ENCODE data around the gene DERL3. TPM values are rescaled to one million over a fixed set of nuclear protein-coding genes. Genes with fewer than 3 reads are reported as not detected.

Gene DERL3
- total RNA-seq, 3 donors from 2014 or later: 5.7 to 7.1 (median 6.9) TPM

GRCh38 chr22:23831261-23831660 is 7.5 kb downstream of the DERL3 start:
- no peak for DNase-seq
- H3K4me3 Mint-ChIP-seq: no peak overlapping the region
- no peaks in the 10 kb centered on the region for H3K27me3 Mint-ChIP-seq (ENCODE audit: low read depth)
- H3K9me3 Mint-ChIP-seq: no peaks in the 10 kb centered on the region
- ATAC-seq: no peak
- H3K4me1 Mint-ChIP-seq (ENCODE audit: low read depth): no peaks in the 10 kb centered on the region
- H3K36me3 Mint-ChIP-seq (ENCODE audit: insufficient read depth): peaks cover 22% of the 10 kb centered on the region

- ATAC-seq: no peak
- no peaks in the 10 kb centered on the region for H3K9me3 Mint-ChIP-seq
- DNase-seq: no peak
- no peaks in the 10 kb centered on the region for H3K4me1 Mint-ChIP-seq (ENCODE audit: low read depth)
- no peaks in the 10 kb centered on the region for H3K27me3 Mint-ChIP-seq (ENCODE audit: low read depth)
- H3K4me3 Mint-ChIP-seq: no peak overlapping the region
- peaks cover 26% of the 10 kb centered on the region for H3K36me3 Mint-ChIP-seq (ENCODE audit: insufficient read depth)
Observed at GRCh38 chr22:23829845-23830372, 8.9 kb downstream of the DERL3 start.

GRCh38 chr22:23828800-23829680 is 9.8 kb downstream of the DERL3 start:
- H3K9me3 Mint-ChIP-seq: no peaks in the 10 kb centered on the region
- H3K36me3 Mint-ChIP-seq (ENCODE audit: insufficient read depth): peaks cover 27% of the 10 kb centered on the region
- DNase-seq (no peak), ATAC-seq (no peak)
- no peaks in the 10 kb centered on the region for H3K27me3 Mint-ChIP-seq (ENCODE audit: low read depth)
- no peak overlapping the region for H3K4me3 Mint-ChIP-seq
- H3K4me1 Mint-ChIP-seq (ENCODE audit: low read depth): no peaks in the 10 kb centered on the region

- H3K36me3 Mint-ChIP-seq (ENCODE audit: insufficient read depth): peaks cover 37% of the 10 kb centered on the region
- H3K27me3 Mint-ChIP-seq (ENCODE audit: low read depth): no peaks in the 10 kb centered on the region
- no peak overlapping the region for H3K4me3 Mint-ChIP-seq
- no peak for ATAC-seq
- no peak for DNase-seq
- no peaks in the 10 kb centered on the region for H3K9me3 Mint-ChIP-seq
- no peaks in the 10 kb centered on the region for H3K4me1 Mint-ChIP-seq (ENCODE audit: low read depth)
Observed at GRCh38 chr22:23827351-23827995, 11.3 kb downstream of the DERL3 start.

GRCh38 chr22:23826510-23827350 is 12.1 kb downstream of the DERL3 start:
- no peak overlapping the region for H3K4me3 Mint-ChIP-seq
- no peaks in the 10 kb centered on the region for H3K9me3 Mint-ChIP-seq
- no peak for DNase-seq
- H3K27me3 Mint-ChIP-seq (ENCODE audit: low read depth): no peaks in the 10 kb centered on the region
- no peak for ATAC-seq
- H3K4me1 Mint-ChIP-seq (ENCODE audit: low read depth): no peaks in the 10 kb centered on the region
- H3K36me3 Mint-ChIP-seq (ENCODE audit: insufficient read depth): peaks cover 37% of the 10 kb centered on the region

GRCh38 chr22:23825246-23825905 is 13.4 kb downstream of the DERL3 start:
- Mint-ChIP-seq H3K9me3 (no peaks in the 10 kb centered on the region), H3K27me3 (ENCODE audit: low read depth) (no peaks in the 10 kb centered on the region), H3K36me3 (ENCODE audit: insufficient read depth) (peaks cover 36% of the 10 kb centered on the region), H3K4me1 (ENCODE audit: low read depth) (peaks cover 4% of the 10 kb centered on the region), H3K4me3 (no peak overlapping the region)
- ATAC-seq: no peak
- no peak for DNase-seq

- peaks cover 36% of the 10 kb centered on the region for H3K36me3 Mint-ChIP-seq (ENCODE audit: insufficient read depth)
Observed at GRCh38 chr22:23824476-23825245, 14.1 kb downstream of the DERL3 start.

GRCh38 chr22:23823331-23823791 is 15.4 kb downstream of the DERL3 start:
- H3K36me3 Mint-ChIP-seq (ENCODE audit: insufficient read depth): peaks cover 29% of the 10 kb centered on the region

More at GRCh38 chr22:23824476-23825245, 14.1 kb downstream of the DERL3 start:
- no peak overlapping the region for H3K4me3 Mint-ChIP-seq
- no peaks in the 10 kb centered on the region for H3K9me3 Mint-ChIP-seq
- no peak for ATAC-seq
- no peak for DNase-seq
- peaks cover 5% of the 10 kb centered on the region for H3K4me1 Mint-ChIP-seq (ENCODE audit: low read depth)
- no peaks in the 10 kb centered on the region for H3K27me3 Mint-ChIP-seq (ENCODE audit: low read depth)

GRCh38 chr22:23822101-23822671 is 16.6 kb downstream of the DERL3 start:
- ATAC-seq (no peak), DNase-seq (no peak)
- Mint-ChIP-seq H3K4me3 (no peak overlapping the region), H3K9me3 (no peaks in the 10 kb centered on the region), H3K36me3 (ENCODE audit: insufficient read depth) (peaks cover 34% of the 10 kb centered on the region), H3K4me1 (ENCODE audit: low read depth) (peaks cover 7% of the 10 kb centered on the region), H3K27me3 (ENCODE audit: low read depth) (no peaks in the 10 kb centered on the region)

More at GRCh38 chr22:23823331-23823791, 15.4 kb downstream of the DERL3 start:
- Mint-ChIP-seq H3K4me3 (no peak overlapping the region), H3K4me1 (ENCODE audit: low read depth) (peaks cover 7% of the 10 kb centered on the region), H3K27me3 (ENCODE audit: low read depth) (no peaks in the 10 kb centered on the region), H3K9me3 (no peaks in the 10 kb centered on the region)
- DNase-seq (no peak), ATAC-seq (no peak)

GRCh38 chr22:23820748-23821211 is 18.0 kb downstream of the DERL3 start:
- DNase-seq (no peak), ATAC-seq (no peak)
- Mint-ChIP-seq H3K9me3 (no peaks in the 10 kb centered on the region), H3K4me3 (no peak overlapping the region), H3K27me3 (ENCODE audit: low read depth) (no peaks in the 10 kb centered on the region), H3K36me3 (ENCODE audit: insufficient read depth) (peaks cover 35% of the 10 kb centered on the region), H3K4me1 (ENCODE audit: low read depth) (peaks cover 7% of the 10 kb centered on the region)

GRCh38 chr22:23818541-23818940 is 20.3 kb downstream of the DERL3 start:
- Mint-ChIP-seq H3K9me3 (no peaks in the 10 kb centered on the region), H3K36me3 (ENCODE audit: insufficient read depth) (peaks cover 28% of the 10 kb centered on the region), H3K4me1 (ENCODE audit: low read depth) (peaks cover 7% of the 10 kb centered on the region), H3K27me3 (ENCODE audit: low read depth) (no peaks in the 10 kb centered on the region), H3K4me3 (no peak overlapping the region)
- DNase-seq: no peak
- ATAC-seq: no peak

- peaks cover 8% of the 10 kb centered on the region for H3K4me1 Mint-ChIP-seq (ENCODE audit: low read depth)
- no peak for DNase-seq
- peaks cover 23% of the 10 kb centered on the region for H3K36me3 Mint-ChIP-seq (ENCODE audit: insufficient read depth)
- no peaks in the 10 kb centered on the region for H3K9me3 Mint-ChIP-seq
- no peaks in the 10 kb centered on the region for H3K27me3 Mint-ChIP-seq (ENCODE audit: low read depth)
- no peak overlapping the region for H3K4me3 Mint-ChIP-seq
- ATAC-seq: no peak
Observed at GRCh38 chr22:23817146-23817545, 21.7 kb downstream of the DERL3 start.
